Endodermal cell (in vitro differentiated cells): ENCODE data around the gene AGAP2. TPM values are rescaled to one million over a fixed set of nuclear protein-coding genes. Genes with fewer than 3 reads are reported as not detected.

Source experiments
- DNase-seq: peaks from one replicate; pipeline ENCODE4 v3.0.0-alpha.2; 2017
- H3K27ac ChIP-seq: 2 replicates; pipeline ENCODE4 v1.5.1; 2013; ENCODE audit warnings: mild to moderate bottlenecking, low read depth, low read length, moderate library complexity
- H3K27me3 ChIP-seq: 2 replicates; pipeline ENCODE4 v1.6.1; 2013; ENCODE audit warnings: mild to moderate bottlenecking, low read length, moderate library complexity; ENCODE audit not compliant: insufficient read depth, control insufficient read depth, poor library complexity, severe bottlenecking
- H3K36me3 ChIP-seq: 2 replicates; pipeline ENCODE4 v1.7.0; 2013; ENCODE audit warnings: mild to moderate bottlenecking, low read length, moderate library complexity; ENCODE audit not compliant: control insufficient read depth, insufficient read depth
- H3K4me1 ChIP-seq: one replicate; pipeline ENCODE4 v1.7.0; 2013; ENCODE audit warnings: low read length; ENCODE audit not compliant: control insufficient read depth, insufficient read depth
- H3K4me3 ChIP-seq: 2 replicates; pipeline ENCODE4 v1.5.1; 2013; ENCODE audit warnings: mild to moderate bottlenecking, low read length, moderate library complexity
- H3K9ac ChIP-seq: 2 replicates; pipeline ENCODE4 v1.6.1; 2013; ENCODE audit warnings: mild to moderate bottlenecking, low read length, moderate library complexity; ENCODE audit not compliant: poor library complexity, severe bottlenecking; ENCODE audit errors: extremely low read depth
- H3K9me3 ChIP-seq: 2 replicates; pipeline ENCODE4 v1.6.1; 2013; ENCODE audit warnings: mild to moderate bottlenecking, low read length, moderate library complexity; ENCODE audit not compliant: control insufficient read depth
- H3K27ac Mint-ChIP-seq: 2 replicates; pipeline ENCODE4 v1.8.0; 2020; ENCODE audit warnings: mixed read lengths
- H3K27me3 Mint-ChIP-seq: 2 replicates; pipeline ENCODE4 v1.8.0; 2021; ENCODE audit warnings: mild to moderate bottlenecking, mixed read lengths; ENCODE audit not compliant: insufficient read depth
- H3K36me3 Mint-ChIP-seq: 2 replicates; pipeline ENCODE4 v1.8.0; 2020; ENCODE audit warnings: low read depth, mixed read lengths
- H3K4me1 Mint-ChIP-seq: 2 replicates; pipeline ENCODE4 v1.8.0; 2020; ENCODE audit warnings: mixed read lengths
- H3K4me3 Mint-ChIP-seq: 2 replicates; pipeline ENCODE4 v1.8.0; 2020; ENCODE audit warnings: mild to moderate bottlenecking, moderate library complexity, mixed read lengths
- H3K9me3 Mint-ChIP-seq: 2 replicates; pipeline ENCODE4 v1.8.0; 2020; ENCODE audit warnings: mild to moderate bottlenecking, mixed read lengths
- CTCF ChIP-seq: fragments of 200-600 bp; sonication (generic); conservative IDR thresholded peaks from 2 replicates; pipeline ENCODE4 v1.5.0; 2021; ENCODE audit warnings: antibody characterized with exemption, mild to moderate bottlenecking
- WGBS, 2 experiments: methylation state at CpG; one replicate each; pipeline versions ENCODE4 v1.1.5 to v1.1.7; 2013; ENCODE audit warnings: missing lambda C conversion rate in 2 of 2, mixed read lengths in 1 of 2; ENCODE audit not compliant: insufficient coverage in 1 of 2, insufficient read length in 1 of 2; 5-methylcytosine and 5-hydroxymethylcytosine counted together
- total RNA-seq, 2 donors: library from RNA; stranded (reverse); fragmentation: NEBNext Ultra II Directional in 1 of 2; extraction: Animal tissue kit (Norgen Biotek cat#: 25700) in 1 of 2; gene quantifications; 2 replicates in 1 of 2; 3 replicates in 1 of 2; pipeline ENCODE4 v1.2.1, GENCODE V29; 2021

The AGAP2 gene
- total RNA-seq, 2 donors from 2014 or later = 0.44 TPM; not detected in 1

- Histone ChIP-seq H3K9me3 (no peaks in the 10 kb centered on the region), H3K36me3 (peaks cover 7% of the 10 kb centered on the region), H3K27me3 (peaks cover 73% of the 10 kb centered on the region), H3K9ac (no peak overlapping the region), H3K4me1 (no peaks in the 10 kb centered on the region), H3K4me3 (no peak overlapping the region), H3K27ac (no peak overlapping the region)
- H3K36me3 Mint-ChIP-seq = peaks cover 12% of the 10 kb centered on the region
- DNase-seq = peak; percentile 73
- H3K9me3 Mint-ChIP-seq = no peaks in the 10 kb centered on the region
- H3K4me3 Mint-ChIP-seq = no peak overlapping the region
- peak; percentile 73 for TF ChIP-seq CTCF
- H3K27ac Mint-ChIP-seq = no peak overlapping the region
- WGBS, 2 experiments = 33 to 41% methylated on average over 3 of the region's 3 CpGs
- H3K27me3 Mint-ChIP-seq = peaks cover 80% of the 10 kb centered on the region
- peaks cover 10% of the 10 kb centered on the region for H3K4me1 Mint-ChIP-seq
These were observed 20.9 kb upstream of the AGAP2 start for GRCh38 chr12:57759360-57759980.

GRCh38 chr12:57758552-57759359 lies 20.2 kb upstream of the AGAP2 start:
- 89 to 90% methylated on average over 16 to 25 of the region's 25 CpGs for WGBS, 2 experiments
- Histone ChIP-seq H3K4me1 (no peaks in the 10 kb centered on the region), H3K4me3 (no peak overlapping the region), H3K27me3 (peaks cover 73% of the 10 kb centered on the region), H3K9me3 (no peaks in the 10 kb centered on the region), H3K36me3 (peaks cover 7% of the 10 kb centered on the region), H3K27ac (no peak overlapping the region), H3K9ac (no peak overlapping the region)
- H3K27me3 Mint-ChIP-seq = peaks cover 80% of the 10 kb centered on the region
- DNase-seq = no peak
- peaks cover 12% of the 10 kb centered on the region for H3K36me3 Mint-ChIP-seq
- TF ChIP-seq CTCF = no peak
- H3K27ac Mint-ChIP-seq = no peak overlapping the region
- no peak overlapping the region for H3K4me3 Mint-ChIP-seq
- H3K4me1 Mint-ChIP-seq = peaks cover 16% of the 10 kb centered on the region
- no peaks in the 10 kb centered on the region for H3K9me3 Mint-ChIP-seq

- no peaks in the 10 kb centered on the region for H3K9me3 Mint-ChIP-seq
- peaks cover 67% of the 10 kb centered on the region for H3K27me3 ChIP-seq
These were observed 19.2 kb upstream of the AGAP2 start for GRCh38 chr12:57757771-57758170.

More at GRCh38 chr12:57757771-57758170, 19.2 kb upstream of the AGAP2 start:
- no peak for DNase-seq
- Histone ChIP-seq H3K27ac (no peak overlapping the region), H3K9ac (no peak overlapping the region), H3K4me3 (no peak overlapping the region), H3K4me1 (no peaks in the 10 kb centered on the region), H3K36me3 (peaks cover 7% of the 10 kb centered on the region), H3K9me3 (no peaks in the 10 kb centered on the region)
- TF ChIP-seq CTCF = no peak
- peaks cover 25% of the 10 kb centered on the region for H3K4me1 Mint-ChIP-seq
- H3K4me3 Mint-ChIP-seq = no peak overlapping the region
- H3K27ac Mint-ChIP-seq = no peak overlapping the region
- H3K36me3 Mint-ChIP-seq = peaks cover 12% of the 10 kb centered on the region
- peaks cover 77% of the 10 kb centered on the region for H3K27me3 Mint-ChIP-seq
- WGBS, 2 experiments = 74 to 88% methylated on average over 4 of the region's 4 CpGs
